Calu3 (cell line): Measurements from ENCODE around the gene ITGAD. TPM values are rescaled to one million over a fixed set of nuclear protein-coding genes. Genes with fewer than 3 reads are reported as not detected.

Experiments
- BruUV-seq: library from RNA; stranded (reverse); fragments of 400-500 nt; replicated peaks from 2 replicates; lab custom pipeline; 2021; lab: Mats Ljungman, UMichigan
- CTCF ChIA-PET: fragments of 300-600 bp; sonication (Branson Sonifier 250); formaldehyde crosslinking; loops from one replicate; lab custom pipeline; 2022; ENCODE audit warnings: antibody characterized with exemption; lab: Charles Lee
- DNase-seq: peaks from one replicate; pipeline ENCODE4 v3.0.0; 2022
- H3K27ac Mint-ChIP-seq: one replicate; pipeline ENCODE4 v1.8.0; 2022; ENCODE audit warnings: mixed read lengths; ENCODE audit not compliant: unreplicated experiment
- H3K27me3 Mint-ChIP-seq: one replicate; pipeline ENCODE4 v1.8.0; 2022; ENCODE audit warnings: mixed read lengths; ENCODE audit not compliant: unreplicated experiment
- H3K36me3 Mint-ChIP-seq: one replicate; pipeline ENCODE4 v1.8.0; 2022; ENCODE audit warnings: mild to moderate bottlenecking, moderate library complexity, mixed read lengths; ENCODE audit not compliant: insufficient read depth, unreplicated experiment
- H3K4me1 Mint-ChIP-seq: one replicate; pipeline ENCODE4 v1.8.0; 2022; ENCODE audit warnings: mild to moderate bottlenecking, low read depth, mixed read lengths; ENCODE audit not compliant: unreplicated experiment
- H3K4me3 Mint-ChIP-seq: one replicate; pipeline ENCODE4 v1.8.0; 2022; ENCODE audit warnings: mild to moderate bottlenecking, low read depth, moderate library complexity, mixed read lengths; ENCODE audit not compliant: unreplicated experiment
- H3K9me3 Mint-ChIP-seq: one replicate; pipeline ENCODE4 v1.8.0; 2022; ENCODE audit warnings: low read depth, mixed read lengths; ENCODE audit not compliant: unreplicated experiment
- CTCF ChIP-seq: fragments of 200-600 bp; IDR thresholded peaks from one replicate; pipeline ENCODE4 v1.8.0; 2022; ENCODE audit warnings: antibody characterized with exemption; ENCODE audit not compliant: unreplicated experiment
- intact Hi-C: fragments of 100-400 bp; cut with micrococcal nuclease; formaldehyde crosslinking; loops from one replicate; pipeline ENCODE4 v1.10.0; 2022; ENCODE audit not compliant: unreplicated experiment
- total RNA-seq: library from RNA; stranded (reverse); gene quantifications from 2 replicates; pipeline ENCODE4 v1.2.3, GENCODE V29; 2022

ITGAD gene
- total RNA-seq, 1 experiment from 2014 or later = not detected

DNA sequence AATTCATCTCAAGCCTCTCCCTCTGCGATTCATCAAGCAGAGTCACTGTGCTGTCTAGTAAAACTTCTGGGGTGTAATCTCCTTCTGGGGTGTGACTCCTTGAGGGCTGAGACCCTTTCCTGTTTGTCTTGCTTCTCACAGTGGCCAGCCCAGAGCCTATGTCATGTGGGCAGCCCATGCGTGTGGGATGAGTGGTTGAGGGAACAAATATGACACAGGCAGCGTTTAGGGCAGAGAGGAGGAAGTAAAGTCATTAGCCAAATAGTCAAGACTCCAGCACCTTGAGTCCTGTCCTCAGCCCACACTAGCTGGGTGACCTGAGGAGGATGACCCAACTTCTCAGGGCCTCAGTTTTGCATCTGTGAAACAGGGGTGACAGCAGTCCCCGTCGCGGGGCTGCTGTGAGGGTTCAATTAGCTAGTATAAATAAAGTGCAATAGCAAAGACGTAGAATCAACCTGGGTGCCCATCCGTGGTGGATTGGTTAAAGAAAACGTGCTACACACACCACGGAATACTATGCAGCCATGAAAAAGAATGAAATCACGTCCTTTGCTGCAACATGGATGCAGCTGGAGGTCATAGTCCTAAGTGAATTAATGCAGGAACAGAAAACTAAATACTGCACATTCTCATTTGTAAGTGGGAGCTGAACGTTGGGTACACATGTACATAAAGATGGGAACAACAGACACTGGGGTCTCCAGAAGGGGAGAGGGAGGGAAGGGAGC is 42.7 kb upstream of the ITGAD start:
- Mint-ChIP-seq H3K27me3 (peaks cover 67% of the 10 kb centered on the region), H3K9me3 (no peaks in the 10 kb centered on the region), H3K4me1 (peaks cover 15% of the 10 kb centered on the region), H3K4me3 (no peak overlapping the region), H3K36me3 (no peaks in the 10 kb centered on the region), H3K27ac (no peak overlapping the region)
- no peak for TF ChIP-seq CTCF
- intact Hi-C loops = no loop called here
- no peak for DNase-seq
- CTCF ChIA-PET = no interaction called here
- no TSS peak for BruUV-seq

DNA sequence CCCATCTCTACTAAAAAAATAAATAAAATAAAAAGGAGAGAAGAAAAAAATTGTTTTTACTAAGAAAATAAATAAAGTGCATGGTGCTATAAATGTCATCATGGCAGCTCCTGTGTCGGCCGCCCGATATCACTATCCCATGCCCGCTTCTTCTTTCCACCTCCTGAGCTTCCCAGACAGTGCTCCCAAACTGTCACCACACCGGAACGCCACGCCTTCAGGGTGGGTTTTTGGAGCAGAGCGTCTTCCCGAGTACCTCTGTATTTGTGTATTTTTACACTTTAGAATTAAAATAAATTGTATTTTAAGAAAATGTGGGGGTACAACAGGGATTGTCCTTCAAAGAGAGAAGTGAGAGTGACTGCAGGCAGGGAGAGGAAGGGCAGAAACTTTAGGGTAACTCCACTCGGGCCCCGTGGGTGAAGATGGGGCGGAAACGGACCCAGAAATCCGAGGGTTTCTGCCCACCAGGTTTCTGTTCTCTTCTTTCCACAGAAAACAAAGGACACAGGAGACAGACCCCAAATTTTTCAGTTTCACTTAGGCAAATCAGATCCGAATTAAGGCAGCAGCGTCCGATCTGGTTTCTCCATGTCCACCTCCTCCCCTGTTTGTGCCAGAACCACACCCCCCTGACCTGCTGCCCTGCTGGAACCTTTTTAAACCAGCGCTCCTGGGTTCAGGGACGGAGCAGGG is 41.7 kb upstream of the ITGAD start:
- no peak overlapping the region for H3K4me3 Mint-ChIP-seq
- intact Hi-C loops = no loop called here
- BruUV-seq = no TSS peak
- H3K36me3 Mint-ChIP-seq = no peaks in the 10 kb centered on the region
- no peak overlapping the region for H3K27ac Mint-ChIP-seq
- CTCF ChIA-PET = no interaction called here
- H3K27me3 Mint-ChIP-seq = peaks cover 60% of the 10 kb centered on the region
- no peak for DNase-seq
- TF ChIP-seq CTCF = no peak
- no peaks in the 10 kb centered on the region for H3K9me3 Mint-ChIP-seq
- peaks cover 16% of the 10 kb centered on the region for H3K4me1 Mint-ChIP-seq

- H3K27me3 Mint-ChIP-seq = peaks cover 55% of the 10 kb centered on the region
Measured at GRCh38 chr16:31351942-31352325, 41.2 kb upstream of the ITGAD start.

More at GRCh38 chr16:31351942-31352325, 41.2 kb upstream of the ITGAD start:
- no peak overlapping the region for H3K4me3 Mint-ChIP-seq
- TF ChIP-seq CTCF = no peak
- no TSS peak for BruUV-seq
- H3K9me3 Mint-ChIP-seq = no peaks in the 10 kb centered on the region
- DNase-seq = no peak
- no peaks in the 10 kb centered on the region for H3K36me3 Mint-ChIP-seq
- intact Hi-C loops = no loop called here
- CTCF ChIA-PET = no interaction called here
- peaks cover 16% of the 10 kb centered on the region for H3K4me1 Mint-ChIP-seq
- H3K27ac Mint-ChIP-seq = no peak overlapping the region
